Measurements from ENCODE around the gene GAPVD1. TPM values are rescaled to one million over a fixed set of nuclear protein-coding genes. Genes with fewer than 3 reads are reported as not detected.

Gene GAPVD1
- total and polyA plus RNA-seq, 9 donors, result 9.4 to 53.7 (median 40.5) TPM

DNA sequence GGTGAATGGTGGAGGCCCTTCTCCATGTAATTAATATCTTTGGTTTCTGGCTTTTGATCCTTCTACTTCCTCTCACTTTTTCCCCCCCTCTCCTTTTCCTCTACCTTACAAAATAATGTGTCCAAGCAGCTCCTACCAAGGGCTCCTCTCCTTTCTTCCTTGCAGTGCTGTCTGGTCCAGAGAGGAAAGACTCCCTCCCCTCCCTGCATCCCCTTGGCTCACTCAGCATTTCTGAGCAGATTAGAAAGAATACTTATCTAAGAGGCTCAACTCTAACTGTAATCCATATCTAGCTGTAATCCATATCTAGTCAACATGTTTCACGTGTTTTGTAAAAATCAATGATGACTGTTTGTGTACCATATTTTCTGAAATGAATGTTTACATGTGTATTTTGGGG lies 97.4 kb downstream of the GAPVD1 start:
- intact Hi-C loops (cut with DNase I), result no loop called here
- no peaks in the 10 kb centered on the region for H3K36me3 ChIP-seq
- no peaks in the 10 kb centered on the region for H3K4me1 ChIP-seq (ENCODE audit: insufficient read depth)
- no peak for DNase-seq
- TF ChIP-seq EP300 (IDR thresholded peaks at IDR 0.05) (no peak), POLR2A (IDR thresholded peaks at IDR 0.05) (no peak)
- TF ChIP-seq, protein P1, sequence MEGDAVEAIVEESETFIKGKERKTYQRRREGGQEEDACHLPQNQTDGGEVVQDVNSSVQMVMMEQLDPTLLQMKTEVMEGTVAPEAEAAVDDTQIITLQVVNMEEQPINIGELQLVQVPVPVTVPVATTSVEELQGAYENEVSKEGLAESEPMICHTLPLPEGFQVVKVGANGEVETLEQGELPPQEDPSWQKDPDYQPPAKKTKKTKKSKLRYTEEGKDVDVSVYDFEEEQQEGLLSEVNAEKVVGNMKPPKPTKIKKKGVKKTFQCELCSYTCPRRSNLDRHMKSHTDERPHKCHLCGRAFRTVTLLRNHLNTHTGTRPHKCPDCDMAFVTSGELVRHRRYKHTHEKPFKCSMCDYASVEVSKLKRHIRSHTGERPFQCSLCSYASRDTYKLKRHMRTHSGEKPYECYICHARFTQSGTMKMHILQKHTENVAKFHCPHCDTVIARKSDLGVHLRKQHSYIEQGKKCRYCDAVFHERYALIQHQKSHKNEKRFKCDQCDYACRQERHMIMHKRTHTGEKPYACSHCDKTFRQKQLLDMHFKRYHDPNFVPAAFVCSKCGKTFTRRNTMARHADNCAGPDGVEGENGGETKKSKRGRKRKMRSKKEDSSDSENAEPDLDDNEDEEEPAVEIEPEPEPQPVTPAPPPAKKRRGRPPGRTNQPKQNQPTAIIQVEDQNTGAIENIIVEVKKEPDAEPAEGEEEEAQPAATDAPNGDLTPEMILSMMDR (IDR thresholded peaks at IDR 0.05), result no peak
- no peak overlapping the region for H3K4me3 ChIP-seq
- H3K27ac ChIP-seq, result no peak overlapping the region
- H3K27me3 ChIP-seq, result no peaks in the 10 kb centered on the region
- 67 to 71% (median 68%) methylated on average over 1 of the region's 1 CpG for WGBS, 3 donors
- no peaks in the 10 kb centered on the region for H3K9me3 ChIP-seq

GRCh38 chr9:125360601-125361000 lies 99.0 kb downstream of the GAPVD1 start:
- no peak for TF ChIP-seq POLR2A (IDR thresholded peaks at IDR 0.05)
- TF ChIP-seq EP300 (IDR thresholded peaks at IDR 0.05), result no peak
- TF ChIP-seq, protein P1 (IDR thresholded peaks at IDR 0.05), result no peak
- Histone ChIP-seq H3K4me3 (no peak overlapping the region), H3K4me1 (ENCODE audit: insufficient read depth) (no peaks in the 10 kb centered on the region), H3K9me3 (no peaks in the 10 kb centered on the region), H3K36me3 (no peaks in the 10 kb centered on the region), H3K27me3 (no peaks in the 10 kb centered on the region), H3K27ac (no peak overlapping the region)
- WGBS, 3 donors, result 95 to 100% (median 97%) methylated on average over 2 of the region's 2 CpGs
- intact Hi-C loops (cut with DNase I), result no loop called here
- DNase-seq, result no peak

- intact Hi-C loops (cut with DNase I), result no loop called here
- H3K9me3 ChIP-seq, result no peaks in the 10 kb centered on the region
- no peaks in the 10 kb centered on the region for H3K27me3 ChIP-seq
- H3K36me3 ChIP-seq, result no peaks in the 10 kb centered on the region
- no peak for DNase-seq
- H3K27ac ChIP-seq, result no peak overlapping the region
- no peaks in the 10 kb centered on the region for H3K4me1 ChIP-seq (ENCODE audit: insufficient read depth)
- WGBS, 3 donors, result 72 to 80% (median 77%) methylated on average over 5 of the region's 5 CpGs
- H3K4me3 ChIP-seq, result no peak overlapping the region
- TF ChIP-seq POLR2A (IDR thresholded peaks at IDR 0.05) (no peak), EP300 (IDR thresholded peaks at IDR 0.05) (no peak)
Observed at GRCh38 chr9:125361837-125362531, 100.4 kb downstream of the GAPVD1 start.

- Histone ChIP-seq H3K36me3 (no peaks in the 10 kb centered on the region), H3K4me3 (no peak overlapping the region), H3K9me3 (no peaks in the 10 kb centered on the region), H3K27me3 (no peaks in the 10 kb centered on the region), H3K27ac (no peak overlapping the region), H3K4me1 (ENCODE audit: insufficient read depth) (no peaks in the 10 kb centered on the region)
- WGBS, 3 donors, result 66 to 71% (median 69%) methylated on average over 5 of the region's 5 CpGs
- TF ChIP-seq EP300 (IDR thresholded peaks at IDR 0.05) (no peak), POLR2A (IDR thresholded peaks at IDR 0.05) (no peak)
- TF ChIP-seq, protein P1 (IDR thresholded peaks at IDR 0.05), result no peak
- DNase-seq, result no peak
- intact Hi-C loops (cut with DNase I), result no loop called here
Observed at GRCh38 chr9:125366676-125367075, 105.0 kb downstream of the GAPVD1 start.

GRCh38 chr9:125370786-125371185 lies 109.2 kb downstream of the GAPVD1 start:
- 67 to 79% (median 75%) methylated on average over 8 of the region's 8 CpGs for WGBS, 3 donors
- no peaks in the 10 kb centered on the region for H3K9me3 ChIP-seq
- no peaks in the 10 kb centered on the region for H3K27me3 ChIP-seq
- H3K4me1 ChIP-seq (ENCODE audit: insufficient read depth), result no peaks in the 10 kb centered on the region
- DNase-seq, result no peak
- H3K4me3 ChIP-seq, result no peak overlapping the region
- intact Hi-C loops (cut with DNase I), result no loop called here
- no peaks in the 10 kb centered on the region for H3K36me3 ChIP-seq
- TF ChIP-seq EP300 (IDR thresholded peaks at IDR 0.05) (no peak), POLR2A (IDR thresholded peaks at IDR 0.05) (no peak)
- TF ChIP-seq, protein P1 (IDR thresholded peaks at IDR 0.05), result no peak
- no peak overlapping the region for H3K27ac ChIP-seq

Measured in ovary (tissue), 9 donors.